GM18907 (cell line): ENCODE data around the gene CYP4F11.
"Not testable (repeated sequence)": the region's sequence is repeated elsewhere in the genome, so short reads cannot be mapped to it uniquely, and the experiment has no call there.

Source experiments
- ATAC-seq: cut with Tn5 transposase; IDR thresholded peaks from one replicate; pipeline ENCODE4 v1.9.1; 2021; ENCODE audit warnings: mild to moderate bottlenecking, moderate library complexity; ENCODE audit not compliant: unreplicated experiment

CYP4F11 gene, protein sequence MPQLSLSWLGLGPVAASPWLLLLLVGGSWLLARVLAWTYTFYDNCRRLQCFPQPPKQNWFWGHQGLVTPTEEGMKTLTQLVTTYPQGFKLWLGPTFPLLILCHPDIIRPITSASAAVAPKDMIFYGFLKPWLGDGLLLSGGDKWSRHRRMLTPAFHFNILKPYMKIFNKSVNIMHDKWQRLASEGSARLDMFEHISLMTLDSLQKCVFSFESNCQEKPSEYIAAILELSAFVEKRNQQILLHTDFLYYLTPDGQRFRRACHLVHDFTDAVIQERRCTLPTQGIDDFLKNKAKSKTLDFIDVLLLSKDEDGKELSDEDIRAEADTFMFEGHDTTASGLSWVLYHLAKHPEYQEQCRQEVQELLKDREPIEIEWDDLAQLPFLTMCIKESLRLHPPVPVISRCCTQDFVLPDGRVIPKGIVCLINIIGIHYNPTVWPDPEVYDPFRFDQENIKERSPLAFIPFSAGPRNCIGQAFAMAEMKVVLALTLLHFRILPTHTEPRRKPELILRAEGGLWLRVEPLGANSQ

DNA sequence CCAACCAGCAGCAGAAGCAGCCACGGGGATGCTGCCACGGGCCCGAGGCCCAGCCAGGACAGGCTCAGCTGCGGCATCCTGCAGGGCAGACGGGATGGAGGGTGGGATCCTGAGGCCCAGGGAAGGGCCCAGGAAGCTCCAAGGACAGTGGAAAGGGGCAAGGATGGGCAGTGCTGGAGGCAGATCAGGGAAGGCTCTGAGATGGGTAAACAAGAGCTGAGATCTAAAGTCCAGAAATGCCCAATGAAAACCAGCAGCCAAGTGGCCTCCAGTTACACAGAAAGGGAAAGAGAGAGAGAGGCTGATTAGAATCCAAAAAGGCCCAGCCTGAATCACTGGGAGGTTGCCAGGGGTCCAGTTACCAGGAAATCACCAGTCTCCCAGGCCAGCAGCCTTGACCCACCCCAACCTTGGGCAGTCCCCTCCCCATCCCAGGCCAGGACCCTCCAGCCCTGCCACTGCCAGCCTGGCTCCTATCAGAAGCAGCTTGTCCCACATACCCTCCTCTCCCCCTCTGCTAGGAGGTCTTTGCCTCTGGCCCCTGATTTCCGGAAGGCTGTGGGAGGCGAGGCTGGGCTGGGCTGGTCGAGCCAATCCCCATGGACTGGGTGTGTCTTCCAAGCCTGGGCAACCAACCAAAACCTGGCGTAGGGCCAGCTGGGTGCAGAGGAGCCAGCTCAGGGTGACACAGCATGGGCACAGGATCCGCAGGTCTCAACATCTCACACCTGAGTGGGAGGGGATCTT is at the start of gene CYP4F11:
Gene CYP4F11, minus strand, starts transcription at position 198 of the 747 bp plus-strand sequence. Its CDS starts 121 bp downstream, at position 77.
- ATAC-seq: no peak

DNA sequence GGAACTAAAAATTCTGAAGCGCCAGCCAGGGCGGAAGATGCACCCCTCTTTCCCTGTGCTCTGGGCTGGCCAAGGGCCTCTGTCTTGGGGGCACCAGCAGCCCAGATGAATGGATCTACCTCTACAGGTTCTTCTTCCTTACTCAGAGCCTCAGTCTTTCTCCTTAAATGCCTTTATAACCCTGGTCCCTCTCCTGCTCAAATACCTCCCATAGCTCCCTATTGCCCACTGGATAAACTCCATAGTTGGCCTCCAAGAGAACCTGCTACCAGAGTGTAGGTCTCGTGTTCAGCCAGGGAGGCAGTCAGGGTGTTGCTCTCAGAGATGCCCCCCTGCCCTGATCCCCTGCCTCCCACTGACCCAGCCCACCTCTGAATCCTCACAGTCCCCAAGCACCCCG is 45.0 kb upstream of the CYP4F11 start:
- ATAC-seq: no peak

DNA sequence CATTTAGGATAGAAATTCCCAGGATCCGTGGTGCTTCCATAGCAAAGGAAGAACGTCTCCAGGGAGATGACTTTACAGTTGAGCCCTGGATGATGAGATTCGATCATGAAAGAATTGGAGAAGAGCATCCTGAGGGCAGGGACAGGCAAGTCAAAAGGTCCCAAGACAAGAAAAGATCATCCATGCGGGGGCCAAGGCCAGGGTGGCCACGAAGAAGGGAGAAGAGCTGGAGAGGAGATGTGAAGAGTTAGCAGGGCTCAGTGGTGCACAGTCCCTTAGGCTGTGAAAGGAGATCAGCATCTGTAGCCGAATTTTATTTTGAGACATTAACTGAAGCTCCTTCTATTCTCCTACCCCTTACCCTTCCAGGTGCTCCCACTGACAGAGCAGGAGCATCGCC is 43.4 kb upstream of the CYP4F11 start:
- ATAC-seq: no peak

DNA sequence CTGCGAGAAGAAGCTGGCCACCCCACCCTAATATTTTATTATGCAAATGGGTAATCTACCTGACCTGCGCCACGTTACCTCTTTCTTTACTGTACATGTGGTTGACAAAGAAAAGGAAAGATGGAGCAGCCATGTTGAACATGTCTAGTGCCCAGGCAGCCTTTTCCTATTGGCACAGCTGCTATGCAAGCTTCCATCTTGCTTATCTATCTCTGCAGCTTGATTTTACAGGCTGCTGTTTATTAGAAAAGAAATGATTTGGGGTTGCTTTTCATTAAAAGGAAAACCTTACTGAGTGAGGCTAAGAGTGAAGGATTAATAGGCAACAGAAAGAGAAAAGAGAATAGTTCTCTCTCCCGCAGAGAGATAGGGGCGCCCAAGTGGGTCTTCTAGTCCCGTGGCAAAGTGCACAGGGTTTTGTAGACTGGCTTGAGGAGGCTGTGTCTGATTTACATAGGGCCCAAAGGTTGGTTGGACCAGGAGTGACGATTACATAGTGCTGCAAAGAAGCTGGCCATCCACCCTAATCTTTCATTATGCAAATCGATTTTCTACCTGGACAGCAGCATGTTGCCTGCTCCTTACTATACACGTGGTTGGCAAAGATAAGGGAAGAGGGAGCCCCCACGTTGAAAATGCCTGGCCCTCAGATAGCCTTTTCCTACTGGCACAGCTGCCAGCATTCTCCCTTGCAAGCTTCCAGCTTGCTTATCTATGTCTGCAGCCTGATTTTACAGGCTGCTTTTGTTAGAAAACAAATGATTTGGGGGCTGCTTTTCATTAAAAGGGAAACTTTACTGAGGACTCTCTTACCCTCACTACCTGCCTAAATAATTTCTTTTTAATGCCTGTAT is 42.7 kb upstream of the CYP4F11 start:
- no peak for ATAC-seq

DNA sequence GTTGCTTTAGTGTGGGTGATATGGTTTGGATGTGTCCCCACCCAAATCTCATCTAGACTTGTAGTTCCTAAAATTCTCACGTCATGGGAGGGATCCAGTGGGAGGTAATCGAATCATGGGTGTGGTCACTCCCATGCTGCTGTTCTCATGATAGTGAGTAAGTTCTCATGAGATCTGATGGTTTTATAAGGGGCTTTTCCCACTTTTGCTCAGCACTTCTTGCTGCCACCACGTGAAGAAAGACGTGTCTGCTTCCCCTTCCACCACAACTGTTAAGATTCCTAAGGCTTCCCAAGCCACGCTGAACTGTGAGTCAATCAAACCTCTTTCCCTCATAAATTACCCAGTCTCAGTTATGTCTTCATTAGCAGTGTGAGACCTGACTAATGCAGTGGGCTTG is 40.5 kb upstream of the CYP4F11 start:
- ATAC-seq: no peak

DNA sequence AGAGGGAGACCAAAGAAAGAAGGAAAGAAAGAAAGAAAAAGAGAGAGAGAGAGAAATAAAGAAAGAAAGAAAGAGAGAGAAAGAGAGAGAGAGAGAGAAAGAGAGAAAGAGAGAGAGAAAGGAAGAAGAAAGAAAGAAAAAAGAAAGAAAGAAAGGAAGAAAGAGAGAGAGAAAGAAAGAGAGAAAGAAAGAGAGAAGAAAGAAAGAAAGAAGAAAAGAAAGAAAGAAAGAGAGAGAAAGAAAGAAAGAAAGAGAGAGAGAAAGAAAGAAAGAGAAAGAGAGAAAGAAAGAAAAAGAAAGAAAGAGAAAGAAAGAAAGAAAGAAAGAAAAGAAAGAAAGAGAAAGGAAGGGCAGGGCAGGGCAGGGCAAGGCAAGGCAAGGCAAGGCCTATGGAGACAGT is 37.7 kb upstream of the CYP4F11 start:
- ATAC-seq: not testable (repeated sequence)

DNA sequence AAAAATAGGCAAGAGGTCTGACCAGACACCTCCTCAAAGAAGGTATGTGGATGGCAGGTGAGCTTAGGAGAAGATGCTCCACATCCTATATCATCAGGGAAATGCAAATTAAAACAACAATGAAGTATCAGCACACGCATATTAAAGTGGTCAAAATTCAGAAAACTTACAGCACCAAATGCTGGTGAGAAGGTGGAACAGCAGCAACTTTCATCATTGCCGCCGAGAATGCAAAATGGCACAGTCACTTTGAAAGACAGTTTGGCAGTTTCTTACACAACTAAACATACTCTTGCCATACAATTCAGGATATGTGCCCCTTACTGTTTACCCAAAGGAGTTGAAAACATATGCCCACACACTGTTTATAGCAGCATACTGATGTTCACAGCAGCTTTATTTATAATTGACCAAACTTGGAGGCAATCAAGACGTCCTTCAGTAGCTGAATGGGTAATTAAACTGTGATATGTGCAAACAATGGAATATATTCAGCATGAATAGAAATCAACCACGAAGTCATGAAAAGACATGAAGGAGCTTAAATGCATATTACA is 37.0 kb upstream of the CYP4F11 start:
- ATAC-seq: no peak

DNA sequence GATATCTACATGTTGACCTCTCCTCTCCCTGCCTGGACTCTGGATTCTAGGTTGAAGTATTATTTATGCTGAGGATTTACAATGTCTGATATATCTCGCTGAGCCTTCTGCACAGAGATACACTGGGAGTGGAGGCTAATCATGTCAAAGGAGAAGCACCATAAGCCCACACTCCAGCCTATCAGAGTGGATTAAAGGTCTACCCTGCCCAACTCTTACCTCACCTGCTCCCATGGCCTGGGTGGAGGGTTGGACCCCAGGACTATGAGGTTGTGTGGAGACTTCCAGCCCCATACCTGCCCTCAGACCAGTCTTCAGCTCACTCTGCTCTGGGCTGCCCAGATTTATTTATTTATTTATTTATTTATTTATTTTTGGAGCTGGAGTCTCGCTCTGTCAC is 29.9 kb upstream of the CYP4F11 start:
- no peak for ATAC-seq

DNA sequence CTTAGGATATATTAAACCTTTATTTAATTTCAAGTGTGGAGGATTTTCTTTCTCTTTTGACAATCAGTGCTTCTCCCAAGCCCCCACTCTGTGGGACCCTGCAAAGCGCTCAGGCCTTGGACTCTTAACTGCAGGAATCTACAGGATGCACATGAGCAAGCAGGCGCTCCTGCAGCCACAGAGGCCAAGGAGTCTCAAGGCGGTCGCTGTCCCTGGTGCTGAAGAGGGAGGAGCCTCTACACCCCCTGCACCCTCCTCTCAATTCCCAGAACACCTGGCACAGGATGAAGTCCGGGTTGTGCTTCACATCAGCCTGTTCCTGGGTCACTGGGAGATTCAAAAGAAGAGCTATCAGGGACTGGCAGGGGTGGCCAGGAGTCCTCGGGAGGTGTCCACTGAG is 28.0 kb upstream of the CYP4F11 start:
- no peak for ATAC-seq

DNA sequence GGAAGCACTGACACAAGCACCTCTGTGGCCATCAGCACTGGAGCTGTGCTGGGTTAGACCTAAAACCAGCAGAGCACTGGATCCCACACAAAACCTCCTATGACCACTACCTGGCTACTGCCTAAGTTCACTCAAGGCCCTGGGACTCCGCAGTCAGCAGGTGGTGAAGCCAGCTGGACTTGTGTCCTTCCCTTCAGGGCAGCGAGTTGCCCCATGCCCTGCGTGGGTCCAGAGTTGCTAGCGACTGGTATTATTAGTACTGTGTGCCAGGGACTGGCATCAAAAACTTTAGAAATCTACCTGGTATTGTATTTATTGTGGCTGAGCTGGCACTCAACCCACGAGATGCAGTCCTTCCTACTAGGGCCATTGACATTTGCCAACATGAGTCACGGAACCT is 20.5 kb upstream of the CYP4F11 start:
- ATAC-seq: no peak

DNA sequence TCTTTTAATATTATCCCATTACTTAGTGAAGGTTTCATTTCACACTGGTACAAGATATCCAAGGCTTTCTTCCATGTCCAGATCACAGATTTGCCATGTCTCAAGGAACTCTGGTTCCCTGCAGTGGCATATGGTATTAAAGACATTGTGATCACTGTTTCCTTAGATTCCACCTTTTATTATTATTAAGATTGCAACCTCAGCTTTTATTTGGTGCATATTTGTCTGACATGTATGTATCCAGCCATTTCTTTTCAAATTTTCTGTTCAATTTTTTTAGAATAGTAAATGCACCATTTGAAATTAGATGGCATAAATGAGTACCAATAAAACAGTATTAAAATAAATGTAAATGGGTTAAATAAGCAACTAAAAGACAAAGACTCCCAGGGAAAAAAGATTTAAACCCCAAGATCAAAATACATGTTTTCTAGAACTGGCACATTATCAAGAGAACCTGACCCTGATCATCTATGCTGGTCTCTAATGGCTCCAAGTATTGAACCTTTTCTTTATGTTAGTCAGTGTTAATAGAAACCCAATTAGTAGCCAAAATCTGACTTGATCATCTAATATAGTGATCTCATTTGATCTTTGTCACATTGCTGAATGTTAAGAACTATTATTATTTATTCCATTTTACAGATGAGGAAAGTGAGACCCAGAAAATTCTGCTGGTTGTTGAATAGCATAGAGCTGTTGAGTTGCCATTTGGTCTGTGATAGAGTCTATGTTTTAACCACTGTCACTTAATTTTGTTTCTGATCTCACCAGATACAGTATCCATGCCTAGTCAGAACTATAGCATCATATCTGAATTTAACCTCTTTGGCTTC is 14.1 kb upstream of the CYP4F11 start, which contains the start of gene OR10H4:
Gene OR10H4, plus strand, starts transcription at position 786 of the 836 bp plus-strand sequence. Its CDS starts 0 bp downstream, at position 786.
- ATAC-seq: no peak

DNA sequence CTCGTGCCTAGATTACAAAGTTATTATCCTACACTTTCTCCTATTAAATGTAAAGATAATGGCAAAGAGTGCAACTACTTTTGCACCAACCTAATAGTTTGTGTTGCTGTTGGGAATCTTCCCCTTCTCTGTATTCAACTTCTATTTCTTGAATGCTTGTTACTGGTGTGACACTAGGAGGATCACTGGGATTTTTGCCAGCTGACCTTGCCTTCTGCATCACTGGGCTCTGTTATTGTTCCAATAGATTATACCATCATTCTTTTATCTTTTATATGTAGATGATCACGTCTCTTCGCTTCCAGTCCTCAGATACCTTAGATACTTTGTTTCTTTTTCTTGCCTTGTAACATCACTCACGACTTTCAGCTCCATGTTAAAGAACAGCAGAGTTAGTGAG is 11.0 kb upstream of the CYP4F11 start:
- ATAC-seq: no peak

DNA sequence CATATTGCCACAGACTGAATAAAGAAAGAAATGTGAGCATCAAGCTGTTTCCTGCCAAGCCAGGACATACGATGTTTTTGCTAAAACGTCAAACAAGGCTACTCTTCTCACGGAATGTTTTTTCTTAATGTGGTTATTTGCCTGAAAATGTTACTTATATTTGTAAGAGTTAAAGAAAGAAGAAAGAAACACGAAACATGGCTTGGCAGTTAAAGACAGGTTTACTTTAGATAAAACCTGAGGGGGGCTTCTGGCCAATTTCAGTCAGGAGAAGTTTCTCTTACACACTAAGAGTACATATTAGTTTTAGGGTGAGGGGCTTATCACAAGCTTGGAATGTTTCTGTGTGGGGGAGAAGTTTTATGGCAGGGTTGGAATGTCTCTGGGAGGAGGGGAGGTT is 10.1 kb upstream of the CYP4F11 start:
- no peak for ATAC-seq

DNA sequence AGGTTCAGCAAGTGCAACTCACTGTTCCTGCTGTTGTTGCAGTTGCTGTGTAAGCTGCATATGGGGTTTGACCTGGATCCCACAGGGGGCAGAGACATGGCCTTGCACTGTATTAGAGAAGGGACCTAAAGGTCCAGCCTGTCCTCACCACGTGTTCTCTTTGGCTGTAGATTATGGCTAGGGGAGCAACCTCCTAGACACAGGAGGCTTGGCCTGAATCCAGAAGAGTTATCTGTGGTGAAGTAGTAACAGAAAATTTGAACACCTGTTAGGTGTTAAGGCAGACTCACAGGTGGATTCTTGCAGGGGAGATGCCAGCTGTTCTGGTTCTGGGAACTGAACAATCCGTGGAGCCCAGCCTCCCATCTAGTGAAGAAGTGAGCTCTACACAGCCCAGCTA is 3.4 kb upstream of the CYP4F11 start:
- ATAC-seq: no peak

DNA sequence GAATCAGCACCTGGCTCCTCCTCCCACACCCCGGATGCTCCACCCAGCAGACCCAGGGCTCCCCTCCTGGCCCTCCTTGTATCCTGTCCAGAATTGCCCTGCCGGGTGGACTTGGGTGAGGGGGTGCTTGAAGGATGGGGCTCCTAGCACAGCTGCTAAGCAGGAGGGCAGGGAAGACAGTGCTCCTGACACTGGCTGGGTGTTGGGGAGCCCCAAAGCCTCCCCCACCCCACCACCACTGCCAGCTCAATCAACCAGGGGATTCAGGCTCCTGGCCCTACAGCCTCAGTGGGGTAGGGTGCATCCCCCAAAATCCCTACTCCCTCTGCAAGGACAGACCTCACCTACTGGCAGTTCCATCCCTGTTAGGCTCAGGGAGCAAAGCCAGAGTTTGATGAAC is 2.6 kb upstream of the CYP4F11 start:
- ATAC-seq: no peak

DNA sequence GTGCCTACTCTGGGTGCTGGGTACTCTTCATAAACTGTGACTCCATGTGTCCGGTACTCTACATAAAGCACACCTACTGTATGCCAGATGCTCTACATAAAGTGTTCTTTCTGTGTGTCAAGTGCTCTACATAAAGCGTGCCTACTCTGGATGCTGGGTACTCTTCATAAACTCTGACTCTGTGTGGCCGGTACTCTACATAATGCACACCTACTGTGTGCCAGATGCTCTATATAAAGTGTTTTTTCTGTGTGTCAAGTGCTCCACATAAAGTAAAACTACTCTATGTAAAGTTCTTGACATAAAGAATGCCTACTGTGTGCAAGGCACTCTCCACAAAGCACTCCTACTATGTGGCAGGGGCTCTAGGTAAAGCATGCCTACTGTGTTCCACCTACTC is 1.8 kb upstream of the CYP4F11 start:
- no peak for ATAC-seq

DNA sequence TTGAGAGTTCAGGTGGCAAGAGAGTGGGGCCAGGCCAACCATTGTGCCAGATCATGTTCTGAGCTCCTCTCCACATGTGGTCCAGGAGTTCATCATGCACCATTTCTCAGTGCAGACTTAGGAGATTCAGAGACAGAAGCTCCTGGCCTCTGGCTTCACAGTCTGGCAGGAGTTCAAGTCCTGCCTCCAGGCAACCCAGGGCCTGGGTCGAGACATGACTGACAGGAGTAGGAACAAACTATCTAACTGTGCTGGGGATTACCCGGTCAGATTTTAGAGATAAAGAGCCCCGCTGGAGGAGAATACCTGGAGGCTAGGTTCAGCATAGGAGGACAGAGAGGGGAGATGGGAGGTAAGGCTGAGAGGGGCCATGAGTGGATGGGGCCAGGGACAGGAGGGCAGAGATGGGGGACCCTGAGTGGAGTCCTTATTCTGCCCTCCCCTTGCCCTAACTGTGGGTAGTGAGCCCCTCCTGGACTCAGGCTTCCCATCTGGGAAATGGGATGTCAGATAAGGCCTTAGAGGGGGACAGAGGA is 906 bp upstream of the CYP4F11 start:
- ATAC-seq: no peak

DNA sequence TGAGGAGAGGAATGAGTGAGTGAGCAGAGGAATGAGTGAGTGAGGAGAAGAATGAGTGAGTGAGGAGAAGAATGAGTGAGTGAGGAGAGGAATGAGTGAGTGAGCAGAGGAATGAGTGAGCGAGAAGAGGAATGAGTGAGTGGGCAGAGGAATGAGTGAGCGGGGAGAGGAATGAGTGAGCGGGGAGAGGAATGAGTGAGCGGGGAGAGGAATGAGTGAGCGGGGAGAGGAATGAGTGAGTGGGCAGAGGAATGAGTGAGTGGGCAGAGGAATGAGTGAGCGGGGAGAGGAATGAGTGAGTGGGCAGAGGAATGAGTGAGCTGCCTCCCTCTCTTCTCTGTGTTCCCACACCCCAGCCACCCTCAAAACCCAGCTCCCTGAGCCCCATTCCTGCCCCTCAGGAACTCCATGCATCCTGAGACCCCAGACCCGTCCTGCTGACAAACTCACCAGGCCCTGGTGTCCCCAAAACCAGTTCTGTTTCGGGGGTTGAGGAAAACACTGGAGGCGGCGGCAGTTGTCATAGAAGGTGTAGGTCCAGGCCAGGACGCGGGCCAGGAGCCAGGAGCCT is 483 bp downstream of the CYP4F11 start:
- not testable (repeated sequence) for ATAC-seq

DNA sequence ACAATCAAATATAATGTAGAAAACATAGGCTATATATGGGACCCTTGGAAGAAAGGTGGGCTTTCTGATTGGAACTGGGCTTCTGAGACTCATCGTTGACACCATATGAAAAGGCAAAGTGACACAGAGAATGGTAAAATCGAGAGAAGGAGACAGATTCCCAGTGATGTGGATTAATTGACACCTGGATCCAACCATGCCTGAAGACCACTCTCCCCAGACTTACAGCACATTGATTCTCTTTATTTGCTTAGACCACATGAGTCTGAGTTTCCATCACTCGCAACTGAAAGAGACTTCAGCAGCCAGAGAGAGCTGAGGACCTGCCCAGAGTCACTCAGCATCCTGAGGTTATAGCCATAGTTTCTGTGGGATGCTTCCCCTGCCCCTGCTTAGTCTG is 6.0 kb downstream of the CYP4F11 start:
- ATAC-seq: no peak
